Putamen (tissue), 1 donor: Measurements from ENCODE around the gene DUOX2.
"Not testable (repeated sequence)": the region's sequence is repeated elsewhere in the genome, so short reads cannot be mapped to it uniquely, and the experiment has no call there.

ENCODE experiments used
- DNase-seq: peaks from one replicate; pipeline ENCODE4 v3.0.0-alpha.2; 2016; ENCODE audit warnings: low spot score

The DUOX2 gene

DNA sequence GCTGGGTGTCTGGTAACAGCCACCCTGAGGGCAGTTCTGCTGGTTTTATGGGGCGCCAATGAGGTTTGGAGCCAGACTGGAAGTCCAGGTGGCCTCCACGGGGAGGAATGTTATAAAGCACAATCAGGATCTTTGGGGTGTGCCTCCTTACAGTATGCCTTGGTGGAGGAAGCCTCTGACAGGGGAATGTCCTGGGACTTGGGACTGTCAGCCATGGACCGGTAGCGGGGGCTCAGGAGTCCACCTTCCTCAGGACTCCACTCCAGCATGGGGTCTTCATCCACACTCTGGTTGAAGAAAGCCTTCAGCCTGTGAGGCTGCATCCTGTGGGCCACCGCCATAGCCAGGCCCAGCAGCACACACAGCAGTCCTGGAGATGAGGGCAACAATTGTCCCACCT lies 5.0 kb upstream of the DUOX2 start:
- no peak for DNase-seq

- DNase-seq, result peak; percentile 90
Observed at GRCh38 chr15:45118131-45118588, 4.2 kb upstream of the DUOX2 start.

- no peak for DNase-seq
Observed at GRCh38 chr15:45117308-45118130, 3.5 kb upstream of the DUOX2 start.

DNA sequence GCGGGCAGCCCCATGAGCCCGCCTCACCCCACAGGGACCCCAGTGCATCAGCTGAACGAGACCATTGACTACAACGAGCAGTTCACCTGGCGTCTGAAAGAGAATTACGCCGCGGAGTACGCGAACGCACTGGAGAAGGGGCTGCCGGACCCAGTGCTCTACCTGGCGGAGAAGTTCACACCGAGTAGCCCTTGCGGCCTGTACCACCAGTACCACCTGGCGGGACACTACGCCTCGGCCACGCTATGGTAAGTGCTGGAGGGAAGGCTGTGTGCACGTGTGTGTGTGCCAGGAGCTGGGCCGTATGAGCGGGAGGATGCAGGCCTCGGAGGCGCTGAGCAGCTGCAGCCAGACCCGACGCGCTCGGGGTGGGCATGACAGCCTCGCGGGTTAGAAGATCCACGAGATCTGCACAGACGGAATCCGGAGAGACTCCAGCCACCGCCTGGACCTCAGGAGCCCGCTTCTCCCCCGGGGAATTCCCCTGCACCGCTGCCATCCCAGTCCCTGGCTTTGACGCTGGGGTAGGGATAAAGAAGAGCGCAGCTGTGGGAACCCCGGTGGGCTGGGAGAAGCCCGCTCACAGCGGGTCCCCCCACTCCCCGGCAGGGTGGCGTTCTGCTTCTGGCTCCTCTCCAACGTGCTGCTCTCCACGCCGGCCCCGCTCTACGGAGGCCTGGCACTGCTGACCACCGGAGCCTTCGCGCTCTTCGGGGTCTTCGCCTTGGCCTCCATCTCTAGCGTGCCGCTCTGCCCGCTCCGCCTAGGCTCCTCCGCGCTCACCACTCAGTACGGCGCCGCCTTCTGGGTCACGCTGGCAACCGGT lies 2.7 kb upstream of the DUOX2 start:
- DNase-seq, result no peak

GRCh38 chr15:45116006-45116481 lies 2.1 kb upstream of the DUOX2 start:
- DNase-seq, result no peak

GRCh38 chr15:45115312-45115820 lies 1.4 kb upstream of the DUOX2 start:
- no peak for DNase-seq

GRCh38 chr15:45114751-45115085 lies 746 bp upstream of the DUOX2 start:
- DNase-seq, result no peak

- DNase-seq, result no peak
Observed at GRCh38 chr15:45113380-45113990, 487 bp downstream of the DUOX2 start.

- DNase-seq, result no peak
Observed at GRCh38 chr15:45112591-45113379, 1.2 kb downstream of the DUOX2 start.

DNA sequence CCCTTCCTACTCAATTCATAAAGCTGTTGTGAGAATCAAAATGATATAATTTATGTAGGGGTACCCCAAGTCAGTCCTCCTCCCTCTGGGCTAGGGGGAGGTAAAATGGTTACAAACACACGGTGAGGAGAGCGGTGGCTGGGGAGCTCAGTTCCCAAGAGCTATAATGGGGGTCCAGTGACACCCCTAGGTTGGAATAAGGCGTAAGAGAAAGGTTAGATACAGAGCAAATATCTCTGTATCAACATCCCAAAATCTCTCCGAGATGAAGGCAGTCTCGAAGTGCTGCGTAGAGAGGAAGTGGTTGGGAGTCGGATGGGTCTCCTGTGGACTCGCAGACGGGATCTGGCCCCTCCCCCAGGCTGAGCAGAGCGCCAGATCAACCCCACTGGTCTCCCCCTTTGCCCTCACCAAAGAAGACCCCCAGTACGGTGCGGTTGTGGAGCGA lies 1.8 kb downstream of the DUOX2 start:
- DNase-seq, result no peak

DNA sequence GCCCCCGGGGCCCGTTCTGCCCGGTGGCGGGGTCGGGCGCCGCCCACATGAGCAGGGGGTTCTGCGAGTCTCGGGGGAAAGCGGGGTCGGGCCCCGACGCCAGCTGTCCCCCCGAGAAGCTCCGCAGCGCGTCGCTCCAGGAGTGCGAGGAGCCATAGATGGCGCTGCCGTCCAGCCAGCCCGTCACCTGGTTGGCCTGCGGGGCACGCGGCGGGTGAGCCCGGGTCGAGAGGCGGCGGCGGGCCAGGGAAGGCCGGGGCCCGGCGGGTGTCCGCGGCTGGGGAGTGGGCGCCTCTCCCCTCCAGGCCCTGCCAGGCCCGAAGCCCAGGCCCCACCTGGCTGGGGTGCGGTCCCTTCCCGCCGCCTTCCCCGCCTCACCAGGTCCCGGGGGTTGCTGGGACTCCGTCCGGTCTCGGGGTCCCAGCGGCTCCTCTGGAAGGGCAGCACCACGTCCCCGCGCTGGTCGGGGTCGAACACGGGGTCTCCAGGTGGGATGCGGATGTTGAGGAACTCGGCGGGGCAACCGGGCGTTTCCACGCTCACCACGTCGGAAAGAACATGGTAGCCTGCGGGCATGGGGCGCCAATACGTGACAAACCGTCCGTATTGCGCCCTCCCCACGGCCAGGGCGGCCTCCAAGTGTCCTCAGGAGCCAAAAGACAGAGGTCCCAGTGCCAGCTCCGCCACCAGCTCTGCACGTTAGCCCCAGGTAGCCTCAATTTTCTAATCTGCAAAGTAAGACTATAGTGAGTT lies 2.4 kb downstream of the DUOX2 start:
- no peak for DNase-seq

GRCh38 chr15:45110256-45110820 lies 3.6 kb downstream of the DUOX2 start:
- DNase-seq, result no peak

DNA sequence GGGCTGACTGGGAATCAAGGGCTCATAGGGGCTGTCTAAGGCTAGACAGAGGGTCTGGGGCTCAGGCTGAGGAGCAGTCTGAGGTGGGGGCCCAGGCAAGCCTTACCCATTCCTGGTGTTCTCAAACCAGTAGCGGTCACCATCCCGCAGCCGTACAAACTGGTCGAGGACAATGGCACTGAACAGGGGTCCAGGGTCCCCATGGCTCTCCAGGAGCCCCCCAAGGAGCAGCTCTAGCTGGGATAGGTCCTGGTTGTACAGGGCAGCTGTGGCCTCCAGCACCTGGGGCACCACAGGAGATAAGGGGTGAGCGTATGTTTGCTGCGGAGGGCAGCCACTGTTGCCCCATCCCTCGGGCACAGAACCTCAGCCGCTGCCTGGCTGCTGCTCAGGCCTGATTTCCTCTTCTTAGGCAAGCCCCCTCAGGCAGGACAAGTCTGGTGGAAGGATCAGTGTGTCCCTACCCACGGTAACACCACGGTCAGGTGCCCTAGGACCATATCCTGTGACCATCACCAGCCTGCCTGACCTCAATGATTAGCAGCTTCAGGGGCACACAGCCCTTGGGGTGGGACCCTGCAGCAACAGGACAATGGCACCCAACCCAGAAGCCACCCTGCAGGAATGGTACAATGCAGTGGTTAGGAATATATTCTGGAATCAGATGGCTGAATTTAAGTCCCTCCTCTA lies 5.9 kb downstream of the DUOX2 start:
- no peak for DNase-seq

DNA sequence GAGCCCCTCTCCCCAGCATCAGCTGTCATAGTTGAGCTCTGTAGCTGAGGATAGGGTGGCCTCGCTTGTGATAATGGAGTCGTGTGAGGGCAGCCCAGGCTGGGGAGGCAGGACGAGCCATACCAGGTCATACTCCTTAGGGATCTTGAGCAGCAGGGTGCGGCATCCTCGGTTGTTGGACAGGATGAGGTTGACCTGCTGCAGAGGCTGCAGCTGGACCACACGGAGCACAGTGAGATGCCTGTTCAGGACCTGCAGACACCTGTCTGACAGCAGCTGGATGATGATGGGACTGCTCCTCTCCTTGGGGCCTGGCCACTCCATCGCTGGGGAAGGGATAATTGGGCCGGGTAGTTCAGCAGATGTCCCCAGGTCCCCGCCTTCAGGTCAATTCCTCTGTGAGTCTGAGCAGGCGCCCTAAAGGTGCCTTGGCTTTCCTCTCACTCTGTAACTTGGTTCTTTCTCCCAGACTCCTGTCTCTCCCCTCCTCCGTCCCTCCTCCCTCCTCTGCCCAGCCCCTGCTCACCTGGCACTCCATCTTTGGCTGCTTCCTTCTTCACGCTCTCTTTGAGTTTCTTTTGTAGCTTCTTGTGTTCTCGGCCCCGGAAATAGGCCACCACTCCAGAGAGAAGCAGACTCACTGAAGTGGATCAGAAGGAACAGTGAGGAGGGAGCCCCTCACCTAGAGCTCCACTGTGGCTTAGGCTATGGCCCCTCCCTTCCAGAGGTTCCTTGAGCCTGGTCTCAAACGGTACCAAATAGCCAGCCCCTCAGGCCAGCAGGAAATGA lies 7.8 kb downstream of the DUOX2 start:
- DNase-seq, result no peak

GRCh38 chr15:45105586-45105985 lies 8.4 kb downstream of the DUOX2 start:
- DNase-seq, result no peak

DNA sequence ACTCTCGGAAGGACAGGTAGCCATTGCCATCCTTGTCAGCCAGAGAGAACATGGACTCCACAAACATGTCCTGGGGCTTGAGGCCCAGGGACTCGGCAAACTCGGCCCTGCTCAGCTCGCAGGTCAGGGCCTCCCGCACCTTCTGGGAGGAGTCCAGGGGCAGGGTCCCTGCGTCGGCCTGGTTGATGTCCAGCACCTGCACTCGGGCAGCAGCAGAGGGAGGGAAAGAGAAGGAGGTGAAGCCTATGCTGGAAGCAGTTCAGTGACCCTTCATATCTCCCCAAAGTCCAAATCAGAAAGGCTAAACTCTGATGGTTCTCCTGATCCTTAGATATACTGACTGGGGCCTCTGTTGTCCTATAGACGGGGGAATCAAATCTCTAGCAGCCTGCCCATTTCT lies 9.8 kb downstream of the DUOX2 start:
- not testable (repeated sequence) for DNase-seq

- DNase-seq, result no peak
Observed at GRCh38 chr15:45102226-45102625, 11.7 kb downstream of the DUOX2 start.

- DNase-seq, result no peak
Observed at GRCh38 chr15:45101749-45102148, 12.2 kb downstream of the DUOX2 start.
